Uterus (tissue), 2 donors: ENCODE measurements around the gene TMEM132A.

Experiments
- POLR2A ChIP-seq, 2 donors: fragments of 450-650 bp; IDR thresholded peaks; one replicate each; pipeline ENCODE4 v1.6.1; 2016; ENCODE audit warnings: antibody characterized with exemption in 2 of 2, mild to moderate bottlenecking in 1 of 2, moderate library complexity in 1 of 2
- TF ChIP-seq, protein P1 (sequence below), 4 experiments: fragments of 200-600 bp in 2 of 4; fragments of 450-650 bp in 2 of 4; sonication (generic) in 2 of 4; IDR thresholded peaks; one replicate each; pipeline ENCODE4 v1.5.1; 2016 to 2019; ENCODE audit warnings: antibody characterized with exemption in 4 of 4, mild to moderate bottlenecking in 2 of 4, moderate library complexity in 1 of 4

DNA sequence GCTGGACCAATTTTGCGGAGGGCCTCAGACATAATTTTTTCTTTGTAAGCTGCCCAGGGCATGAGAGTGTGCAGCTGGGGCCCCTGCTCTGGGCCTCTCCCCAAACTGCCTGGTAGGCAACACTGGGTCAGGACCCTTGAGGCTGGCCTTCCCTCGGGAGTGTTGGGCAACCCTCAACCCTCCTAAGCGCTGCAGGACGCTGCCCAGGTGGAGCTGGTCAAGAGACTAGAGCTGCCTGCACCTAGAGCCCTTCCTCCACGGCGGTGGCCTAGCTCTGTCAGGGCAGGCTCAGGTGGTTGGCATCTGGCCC, 505 bp upstream of the TMEM132A start:
- no peak for TF ChIP-seq POLR2A (IDR thresholded peaks at IDR 0.05)
- TF ChIP-seq, protein P1, sequence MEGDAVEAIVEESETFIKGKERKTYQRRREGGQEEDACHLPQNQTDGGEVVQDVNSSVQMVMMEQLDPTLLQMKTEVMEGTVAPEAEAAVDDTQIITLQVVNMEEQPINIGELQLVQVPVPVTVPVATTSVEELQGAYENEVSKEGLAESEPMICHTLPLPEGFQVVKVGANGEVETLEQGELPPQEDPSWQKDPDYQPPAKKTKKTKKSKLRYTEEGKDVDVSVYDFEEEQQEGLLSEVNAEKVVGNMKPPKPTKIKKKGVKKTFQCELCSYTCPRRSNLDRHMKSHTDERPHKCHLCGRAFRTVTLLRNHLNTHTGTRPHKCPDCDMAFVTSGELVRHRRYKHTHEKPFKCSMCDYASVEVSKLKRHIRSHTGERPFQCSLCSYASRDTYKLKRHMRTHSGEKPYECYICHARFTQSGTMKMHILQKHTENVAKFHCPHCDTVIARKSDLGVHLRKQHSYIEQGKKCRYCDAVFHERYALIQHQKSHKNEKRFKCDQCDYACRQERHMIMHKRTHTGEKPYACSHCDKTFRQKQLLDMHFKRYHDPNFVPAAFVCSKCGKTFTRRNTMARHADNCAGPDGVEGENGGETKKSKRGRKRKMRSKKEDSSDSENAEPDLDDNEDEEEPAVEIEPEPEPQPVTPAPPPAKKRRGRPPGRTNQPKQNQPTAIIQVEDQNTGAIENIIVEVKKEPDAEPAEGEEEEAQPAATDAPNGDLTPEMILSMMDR (IDR thresholded peaks at IDR 0.05): no peak
